ENCODE results near the gene LCLAT1. TPM values are rescaled to one million over a fixed set of nuclear protein-coding genes. Genes with fewer than 3 reads are reported as not detected.

The LCLAT1 gene
- total and polyA plus RNA-seq, 4 donors, result 2.4 to 14.6 (median 10.7) TPM

GRCh38 chr2:30481323-30481800 is 34.3 kb downstream of the LCLAT1 start:
- Histone ChIP-seq H3K36me3 (ENCODE audit: control insufficient read depth in 4 of 4, insufficient read depth in 3 of 4, low read depth in 1 of 4, low read length in 3 of 4) (no peaks in the 10 kb centered on the region), H3K27me3 (ENCODE audit: control insufficient read depth in 4 of 4, insufficient read depth in 4 of 4, low read length in 3 of 4) (no peaks in the 10 kb centered on the region), H3K4me3 (ENCODE audit: low read depth in 1 of 3, low read length in 3 of 3) (no peak overlapping the region), H3K9ac (ENCODE audit: low read depth in 1 of 2, low read length in 2 of 2) (no peak overlapping the region), H3K27ac (ENCODE audit: low read depth in 1 of 2, low read length in 2 of 2) (no peak overlapping the region), H3K4me1 (ENCODE audit: control insufficient read depth in 4 of 4, insufficient read depth in 4 of 4, low read length in 3 of 4) (no peaks in the 10 kb centered on the region), H3K9me3 (ENCODE audit: control insufficient read depth in 4 of 4, low read length in 3 of 4) (no peaks in the 10 kb centered on the region)
- TF ChIP-seq HNF4G (IDR thresholded peaks at IDR 0.05) (no peak), JUND (IDR thresholded peaks at IDR 0.05) (no peak), ATF3 (IDR thresholded peaks at IDR 0.05) (no peak), ZBTB33 (IDR thresholded peaks at IDR 0.05) (no peak), NR2F2 (IDR thresholded peaks at IDR 0.05) (no peak), MAX (IDR thresholded peaks at IDR 0.05) (no peak), FOXA2 (IDR thresholded peaks at IDR 0.05) (no peak), SP1 (IDR thresholded peaks at IDR 0.05) (no peak)
- WGBS, result 68% methylated on average over 3 of the region's 3 CpGs
- no peak for DNase-seq (ENCODE audit: low spot score)

- Histone ChIP-seq H3K4me1 (ENCODE audit: control insufficient read depth in 4 of 4, insufficient read depth in 4 of 4, low read length in 3 of 4) (no peaks in the 10 kb centered on the region), H3K9ac (ENCODE audit: low read depth in 1 of 2, low read length in 2 of 2) (no peak overlapping the region), H3K36me3 (ENCODE audit: control insufficient read depth in 4 of 4, insufficient read depth in 3 of 4, low read depth in 1 of 4, low read length in 3 of 4) (no peaks in the 10 kb centered on the region), H3K9me3 (ENCODE audit: control insufficient read depth in 4 of 4, low read length in 3 of 4) (no peaks in the 10 kb centered on the region), H3K27ac (ENCODE audit: low read depth in 1 of 2, low read length in 2 of 2) (no peak overlapping the region), H3K4me3 (ENCODE audit: low read depth in 1 of 3, low read length in 3 of 3) (no peak overlapping the region), H3K27me3 (ENCODE audit: control insufficient read depth in 4 of 4, insufficient read depth in 4 of 4, low read length in 3 of 4) (no peaks in the 10 kb centered on the region)
- TF ChIP-seq NR2F2 (IDR thresholded peaks at IDR 0.05) (no peak), RXRA (IDR thresholded peaks at IDR 0.05) (no peak), REST (IDR thresholded peaks at IDR 0.05) (no peak), YY1 (IDR thresholded peaks at IDR 0.05) (no peak), FOXA1 (IDR thresholded peaks at IDR 0.05) (no peak), MAX (IDR thresholded peaks at IDR 0.05) (no peak), JUND (IDR thresholded peaks at IDR 0.05) (no peak), GABPA (IDR thresholded peaks at IDR 0.05 in 1 of 2, conservative IDR thresholded peaks at IDR 0.05 in 1 of 2) (no peak), HNF4A (conservative IDR thresholded peaks at IDR 0.05) (no peak), SP1 (IDR thresholded peaks at IDR 0.05) (no peak), HNF4G (IDR thresholded peaks at IDR 0.05) (no peak), RAD21 (IDR thresholded peaks at IDR 0.05) (no peak), CTCF (IDR thresholded peaks at IDR 0.05; ENCODE audit: low read depth, low read length, missing input control) (no peak), FOXA2 (IDR thresholded peaks at IDR 0.05) (no peak), TAF1 (conservative IDR thresholded peaks at IDR 0.05) (no peak), EGR1 (IDR thresholded peaks at IDR 0.05; ENCODE audit: low read depth in 2 of 2) (no peak), ZBTB33 (IDR thresholded peaks at IDR 0.05) (no peak), ATF3 (IDR thresholded peaks at IDR 0.05) (no peak)
- DNase-seq (ENCODE audit: low spot score), result no peak
Measured at GRCh38 chr2:30482011-30482410, 35.0 kb downstream of the LCLAT1 start.
